ENCODE measurements around the gene BMS1. TPM values are rescaled to one million over a fixed set of nuclear protein-coding genes. Genes with fewer than 3 reads are reported as not detected.

The BMS1 gene
- total and polyA plus RNA-seq, 5 experiments from 2014 or later: 9.4 to 19.6 (median 18.7) TPM

- peaks cover 6 to 17% (median 13%) of the 10 kb centered on the region in 4 donors for H3K4me1 Mint-ChIP-seq
- POLR2A ChIA-PET: interaction anchor here (0.6 to 1.0 kb wide), 2 partner anchors 21 to 519 kb away, joined by 3 read pairs; no protein-coding TSS in a partner anchor
- H3K27ac Mint-ChIP-seq: no peak overlapping the region
- peaks cover 0 to 3% (median 0%) of the 10 kb centered on the region in 9 donors for H3K9me3 Mint-ChIP-seq
- DNase-seq: peak in 1 of 10 donors; percentile 6
- ATAC-seq: peak in 1 of 2 donors; percentile 24
- H3K27me3 Mint-ChIP-seq: peaks cover 20 to 79% (median 57%) of the 10 kb centered on the region in 5 donors
- H3K4me3 Mint-ChIP-seq: peak overlapping the region in 5 of 10 donors; percentile 52 to 88 (median 80)
- H3K36me3 Mint-ChIP-seq: no peaks in the 10 kb centered on the region
Observed at GRCh38 chr10:42755028-42755451, 27.6 kb upstream of the BMS1 start.

- H3K27me3 Mint-ChIP-seq: peaks cover 25 to 82% (median 58%) of the 10 kb centered on the region in 5 donors
- no peak for DNase-seq
Observed at GRCh38 chr10:42755556-42756093, 27.0 kb upstream of the BMS1 start.

GRCh38 chr10:42767906-42768305, 14.7 kb upstream of the BMS1 start:
- POLR2A ChIA-PET: no interaction called here
- DNase-seq (no peak), ATAC-seq (no peak)
- peaks cover 0 to 4% (median 0%) of the 10 kb centered on the region in 3 donors for H3K36me3 Mint-ChIP-seq
- peaks cover 0 to 17% (median 0%) of the 10 kb centered on the region in 9 donors for H3K9me3 Mint-ChIP-seq
- H3K4me1 Mint-ChIP-seq: no peaks in the 10 kb centered on the region
- no peak overlapping the region for H3K4me3 Mint-ChIP-seq
- H3K27ac Mint-ChIP-seq: no peak overlapping the region
- H3K27me3 Mint-ChIP-seq: peaks cover 22 to 58% (median 35%) of the 10 kb centered on the region in 5 donors

More at GRCh38 chr10:42755556-42756093, 27.0 kb upstream of the BMS1 start:
- POLR2A ChIA-PET: no interaction called here
- peak overlapping the region; percentile 21 to 88 (median 66) for H3K4me3 Mint-ChIP-seq
- ATAC-seq: no peak
- H3K9me3 Mint-ChIP-seq: peaks cover 0 to 3% (median 0%) of the 10 kb centered on the region in 9 donors
- no peak overlapping the region for H3K27ac Mint-ChIP-seq
- H3K36me3 Mint-ChIP-seq: no peaks in the 10 kb centered on the region
- H3K4me1 Mint-ChIP-seq: peaks cover 6 to 17% (median 13%) of the 10 kb centered on the region in 4 donors

- Mint-ChIP-seq H3K27ac (no peak overlapping the region), H3K27me3 (peaks cover 22 to 52% (median 30%) of the 10 kb centered on the region in 5 donors), H3K4me3 (no peak overlapping the region), H3K36me3 (peaks cover 0 to 4% (median 0%) of the 10 kb centered on the region in 3 donors), H3K4me1 (no peaks in the 10 kb centered on the region), H3K9me3 (peaks cover 0 to 16% (median 3%) of the 10 kb centered on the region in 9 donors)
- ATAC-seq: no peak
- no peak for DNase-seq
- POLR2A ChIA-PET: no interaction called here
Observed at GRCh38 chr10:42768581-42769152, 13.9 kb upstream of the BMS1 start.

- H3K36me3 Mint-ChIP-seq: no peaks in the 10 kb centered on the region
- no peak for ATAC-seq
Observed at GRCh38 chr10:42769173-42769572, 13.4 kb upstream of the BMS1 start.

GRCh38 chr10:42769673-42770072, 12.9 kb upstream of the BMS1 start:
- Mint-ChIP-seq H3K4me1 (no peaks in the 10 kb centered on the region), H3K4me3 (no peak overlapping the region), H3K27me3 (peaks cover 16 to 52% (median 29%) of the 10 kb centered on the region in 5 donors), H3K27ac (no peak overlapping the region), H3K36me3 (no peaks in the 10 kb centered on the region), H3K9me3 (peaks cover 0 to 12% (median 0%) of the 10 kb centered on the region in 9 donors)
- ATAC-seq: no peak
- POLR2A ChIA-PET: no interaction called here
- no peak for DNase-seq

More at GRCh38 chr10:42769173-42769572, 13.4 kb upstream of the BMS1 start:
- H3K9me3 Mint-ChIP-seq: peaks cover 0 to 12% (median 0%) of the 10 kb centered on the region in 9 donors
- DNase-seq: no peak
- H3K27ac Mint-ChIP-seq: no peak overlapping the region
- no peaks in the 10 kb centered on the region for H3K4me1 Mint-ChIP-seq
- H3K27me3 Mint-ChIP-seq: peaks cover 19 to 52% (median 30%) of the 10 kb centered on the region in 5 donors
- POLR2A ChIA-PET: no interaction called here
- H3K4me3 Mint-ChIP-seq: no peak overlapping the region

GRCh38 chr10:42776681-42777080, 5.9 kb upstream of the BMS1 start:
- peaks cover 8 to 17% (median 12%) of the 10 kb centered on the region in 4 donors for H3K4me1 Mint-ChIP-seq
- peaks cover 0 to 5% (median 0%) of the 10 kb centered on the region in 9 donors for H3K9me3 Mint-ChIP-seq
- ATAC-seq: no peak
- no peaks in the 10 kb centered on the region for H3K36me3 Mint-ChIP-seq
- H3K27ac Mint-ChIP-seq: no peak overlapping the region
- H3K4me3 Mint-ChIP-seq: no peak overlapping the region
- no peak for DNase-seq
- H3K27me3 Mint-ChIP-seq: peaks cover 6 to 43% (median 38%) of the 10 kb centered on the region in 5 donors
- POLR2A ChIA-PET: interaction anchor here (0.5 kb wide), 1 partner anchor 22 kb away, joined by 3 read pairs; no protein-coding TSS in a partner anchor

- Mint-ChIP-seq H3K4me3 (peak overlapping the region in 9 of 10 donors; percentile 88 to 99 (median 98)), H3K9me3 (no peaks in the 10 kb centered on the region), H3K27me3 (peaks cover 4 to 23% (median 19%) of the 10 kb centered on the region in 5 donors), H3K27ac (peak overlapping the region in 6 of 10 donors; percentile 0 to 98 (median 94)), H3K36me3 (peaks cover 0 to 8% (median 0%) of the 10 kb centered on the region in 3 donors), H3K4me1 (peaks cover 17 to 40% (median 34%) of the 10 kb centered on the region in 4 donors)
- DNase-seq: no peak
- ATAC-seq: no peak
- POLR2A ChIA-PET: no interaction called here
Observed at GRCh38 chr10:42780456-42780855, 2.1 kb upstream of the BMS1 start.

GRCh38 chr10:42781893-42782445, 626 bp upstream of the BMS1 start:
- DNase-seq: peak in 2 of 10 donors; percentile 1 to 4

GRCh38 chr10:42783181-42783549, 570 bp downstream of the BMS1 start:
- ATAC-seq (no peak), DNase-seq (peak in 1 of 10 donors; percentile 1)
- Mint-ChIP-seq H3K27me3 (peaks cover 0 to 3% (median 0%) of the 10 kb centered on the region in 5 donors), H3K4me3 (peak overlapping the region; percentile 88 to 99 (median 98)), H3K4me1 (peaks cover 13 to 48% (median 41%) of the 10 kb centered on the region in 4 donors), H3K9me3 (no peaks in the 10 kb centered on the region), H3K27ac (peak overlapping the region; percentile 91 to 99 (median 96)), H3K36me3 (peaks cover 3 to 33% (median 4%) of the 10 kb centered on the region in 3 donors)
- POLR2A ChIA-PET: interaction anchor here (0.6 to 3.2 kb wide), 6 partner anchors 12 to 791 kb away, joined by 3 to 18 read pairs (median 4); partner anchors contain the start of gene CSGALNACT2

More at GRCh38 chr10:42781893-42782445, 626 bp upstream of the BMS1 start:
- H3K36me3 Mint-ChIP-seq: peaks cover 3 to 23% (median 4%) of the 10 kb centered on the region in 3 donors
- H3K4me1 Mint-ChIP-seq: peaks cover 13 to 48% (median 41%) of the 10 kb centered on the region in 4 donors
- POLR2A ChIA-PET: interaction anchor here (1.4 to 3.2 kb wide), 3 partner anchors 13 to 356 kb away, joined by 4 to 18 read pairs (median 5); partner anchors contain the start of gene CSGALNACT2
- peak overlapping the region; percentile 88 to 99 (median 98) for H3K4me3 Mint-ChIP-seq
- no peaks in the 10 kb centered on the region for H3K9me3 Mint-ChIP-seq
- peaks cover 1 to 10% (median 4%) of the 10 kb centered on the region in 5 donors for H3K27me3 Mint-ChIP-seq
- peak overlapping the region; percentile 91 to 99 (median 96) for H3K27ac Mint-ChIP-seq
- no peak for ATAC-seq

GRCh38 chr10:42785759-42786158, 3.2 kb downstream of the BMS1 start:
- DNase-seq: no peak
- no peaks in the 10 kb centered on the region for H3K27me3 Mint-ChIP-seq
- H3K9me3 Mint-ChIP-seq: no peaks in the 10 kb centered on the region
- no peak overlapping the region for H3K27ac Mint-ChIP-seq
- POLR2A ChIA-PET: no interaction called here
- peaks cover 4 to 57% (median 6%) of the 10 kb centered on the region in 3 donors for H3K36me3 Mint-ChIP-seq
- no peak overlapping the region for H3K4me3 Mint-ChIP-seq
- ATAC-seq: no peak
- H3K4me1 Mint-ChIP-seq: peaks cover 10 to 49% (median 37%) of the 10 kb centered on the region in 4 donors

GRCh38 chr10:42790835-42791234, 8.2 kb downstream of the BMS1 start:
- H3K4me3 Mint-ChIP-seq: no peak overlapping the region
- POLR2A ChIA-PET: no interaction called here
- H3K4me1 Mint-ChIP-seq: peaks cover 5 to 15% (median 11%) of the 10 kb centered on the region in 4 donors
- peak overlapping the region in 1 of 10 donors; percentile 61 for H3K27ac Mint-ChIP-seq
- H3K9me3 Mint-ChIP-seq: no peaks in the 10 kb centered on the region
- ATAC-seq (no peak), DNase-seq (no peak)
- H3K27me3 Mint-ChIP-seq: no peaks in the 10 kb centered on the region
- H3K36me3 Mint-ChIP-seq: peaks cover 19 to 95% (median 34%) of the 10 kb centered on the region in 3 donors

Data from naive thymus-derived CD8-positive, alpha-beta T cell (primary cell).